MV-4-11 (cell line): ENCODE measurements around the gene CYP39A1.

ENCODE experiments used
- DNase-seq: peaks from one replicate; lab custom pipeline; 2025; lab: John Stamatoyannopoulos, UW

CYP39A1 gene

GRCh38 chr6:46652603-46653438, at the start of gene CYP39A1, which contains the start of gene SLC25A27:
CYP39A1 (minus strand) TSS chr6:46652818; CDS start chr6:46652582, 236 bp downstream.
SLC25A27 (plus strand) TSS chr6:46652975; CDS start chr6:46653193, 218 bp downstream.
- DNase-seq = peak; percentile 63

GRCh38 chr6:46699970-46700369, 47.4 kb upstream of the CYP39A1 start:
- DNase-seq = no peak

DNA sequence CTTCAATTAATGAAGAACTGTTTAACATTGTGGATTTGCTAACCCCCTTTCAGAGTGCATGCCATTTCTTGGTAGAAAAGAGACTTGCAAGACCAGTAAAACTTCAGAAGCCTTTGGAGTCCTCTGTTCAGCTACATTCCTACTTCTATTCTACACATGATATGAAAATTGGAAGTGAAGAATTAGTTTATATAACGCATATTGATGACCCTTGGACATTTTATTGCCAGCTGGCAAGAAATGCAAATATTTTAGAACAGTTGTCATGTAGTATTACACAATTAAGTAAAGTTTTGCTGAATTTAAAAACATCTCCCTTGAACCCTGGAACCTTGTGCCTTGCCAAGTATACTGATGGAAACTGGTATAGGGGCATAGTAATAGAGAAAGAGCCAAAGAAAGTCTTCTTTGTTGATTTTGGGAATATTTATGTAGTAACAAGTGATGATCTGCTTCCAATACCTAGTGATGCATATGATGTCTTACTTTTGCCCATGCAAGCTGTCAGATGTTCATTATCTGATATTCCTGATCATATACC, 38.4 kb upstream of the CYP39A1 start:
- no peak for DNase-seq

DNA sequence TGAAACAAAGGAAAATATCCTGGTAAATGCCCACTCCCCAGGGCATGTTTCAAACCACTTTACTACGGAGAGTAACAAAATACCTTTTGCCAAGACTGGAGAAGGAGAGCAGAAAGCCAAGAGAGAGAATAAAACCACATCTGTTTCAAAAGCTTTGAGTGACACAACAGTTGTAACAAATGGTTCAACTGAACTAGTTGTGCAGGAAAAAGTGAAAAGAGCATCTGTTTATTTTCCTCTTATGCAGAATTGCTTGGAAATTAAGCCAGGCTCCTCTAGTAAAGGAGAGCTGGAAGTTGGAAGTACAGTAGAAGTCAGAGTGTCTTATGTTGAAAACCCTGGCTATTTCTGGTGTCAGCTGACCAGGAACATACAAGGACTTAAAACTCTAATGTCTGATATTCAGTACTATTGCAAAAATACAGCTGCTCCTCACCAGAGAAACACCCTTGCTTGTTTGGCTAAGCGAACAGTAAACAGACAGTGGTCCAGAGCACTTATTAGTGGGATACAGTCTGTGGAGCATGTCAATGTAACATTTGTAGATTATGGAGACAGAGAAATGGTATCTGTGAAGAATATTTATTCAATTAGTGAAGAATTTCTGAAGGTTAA, 37.6 kb upstream of the CYP39A1 start:
- no peak for DNase-seq

DNA sequence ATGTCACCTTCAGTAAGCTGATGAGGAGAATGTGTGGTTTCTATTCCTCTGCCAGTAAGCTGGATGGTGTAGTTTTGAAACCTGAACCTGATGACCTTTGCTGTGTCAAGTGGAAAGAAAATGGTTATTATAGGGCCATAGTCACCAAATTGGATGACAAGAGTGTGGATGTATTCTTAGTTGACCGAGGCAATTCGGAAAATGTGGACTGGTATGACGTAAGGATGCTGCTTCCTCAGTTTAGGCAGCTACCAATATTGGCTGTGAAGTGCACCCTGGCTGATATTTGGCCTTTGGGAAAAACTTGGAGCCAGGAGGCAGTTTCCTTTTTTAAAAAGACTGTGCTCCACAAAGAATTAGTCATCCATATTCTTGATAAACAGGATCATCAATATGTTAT, 37.0 kb upstream of the CYP39A1 start:
- DNase-seq = no peak

DNA sequence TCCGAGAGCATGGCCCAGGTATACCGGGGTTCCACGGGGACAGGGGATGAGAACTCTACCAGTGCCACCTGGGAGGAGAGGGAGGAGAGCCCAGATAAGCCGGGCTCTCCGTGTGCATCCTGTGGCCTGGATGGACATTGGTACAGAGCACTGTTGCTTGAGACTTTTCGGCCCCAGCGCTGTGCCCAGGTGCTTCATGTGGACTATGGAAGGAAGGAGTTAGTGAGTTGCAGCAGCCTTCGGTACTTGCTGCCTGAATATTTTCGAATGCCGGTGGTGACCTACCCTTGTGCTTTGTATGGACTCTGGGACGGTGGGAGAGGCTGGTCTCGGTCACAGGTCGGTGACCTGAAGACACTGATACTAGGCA, 36.3 kb upstream of the CYP39A1 start:
- DNase-seq = no peak

DNA sequence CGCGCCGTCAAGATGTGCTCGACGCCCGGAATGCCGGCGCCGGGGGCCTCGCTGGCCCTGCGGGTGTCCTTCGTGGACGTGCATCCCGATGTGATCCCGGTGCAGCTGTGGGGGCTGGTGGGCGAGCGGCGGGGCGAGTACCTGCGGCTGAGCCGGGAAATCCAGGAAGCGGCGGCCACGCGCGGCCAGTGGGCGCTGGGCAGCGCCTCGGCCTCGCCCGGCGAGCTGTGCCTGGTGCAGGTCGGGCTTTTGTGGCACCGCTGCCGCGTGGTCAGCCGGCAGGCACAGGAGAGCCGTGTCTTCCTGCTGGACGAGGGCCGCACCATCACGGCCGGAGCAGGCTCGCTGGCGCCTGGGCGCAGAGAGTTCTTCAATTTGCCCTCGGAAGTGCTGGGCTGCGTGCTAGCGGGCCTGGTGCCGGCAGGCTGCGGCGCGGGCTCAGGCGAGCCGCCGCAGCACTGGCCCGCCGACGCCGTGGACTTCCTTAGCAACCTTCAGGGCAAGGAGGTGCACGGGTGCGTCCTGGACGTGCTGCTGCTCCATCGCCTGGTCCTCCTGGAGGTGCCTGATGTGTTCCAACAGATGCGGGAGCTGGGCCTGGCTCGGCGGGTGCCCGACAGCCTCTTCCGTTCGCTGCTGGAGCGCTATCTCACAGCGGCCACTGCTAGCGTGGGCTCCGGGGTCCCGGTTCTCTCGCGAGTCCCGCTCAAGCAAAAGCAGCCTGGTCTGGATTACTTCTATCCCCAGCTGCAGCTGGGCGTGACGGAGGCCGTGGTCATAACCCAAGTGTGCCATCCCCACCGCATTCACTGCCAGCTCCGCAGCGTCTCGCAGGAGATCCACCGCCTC, 35.7 kb upstream of the CYP39A1 start:
- no peak for DNase-seq

DNA sequence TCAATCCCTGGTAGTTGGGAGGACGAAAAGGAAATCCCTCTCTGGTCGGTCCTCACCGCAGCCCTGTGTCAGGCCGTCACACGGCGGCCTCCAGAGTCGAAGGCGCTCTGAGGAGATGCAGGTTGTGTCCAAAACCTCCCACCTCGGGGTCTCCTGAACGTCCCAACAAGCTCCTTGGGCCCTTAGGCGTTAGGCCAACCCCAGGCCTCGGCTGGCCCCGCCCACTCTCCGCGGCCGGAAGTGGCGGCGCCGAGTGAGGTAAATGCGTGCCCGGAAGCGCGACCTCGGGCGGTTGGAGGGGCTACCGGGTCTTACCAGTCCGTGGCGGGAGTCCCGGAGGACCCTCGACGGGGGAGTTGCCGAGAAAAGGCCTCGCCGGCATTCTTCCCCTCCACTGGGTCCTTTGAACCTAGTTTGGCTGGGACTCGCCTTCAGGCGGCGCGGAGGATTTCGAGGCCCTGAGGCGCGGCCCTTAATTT, 35.0 kb upstream of the CYP39A1 start, which contains the start of gene TDRD6:
Gene TDRD6, plus strand, starts transcription at position 267 of the 479 bp plus-strand sequence. CDS start 244 bp downstream, outside the sequence.
- no peak for DNase-seq

GRCh38 chr6:46684771-46685170, 32.2 kb upstream of the CYP39A1 start:
- DNase-seq = no peak

- DNase-seq = no peak
Measured at GRCh38 chr6:46677314-46677654, 24.7 kb upstream of the CYP39A1 start.

- DNase-seq = no peak
Measured at GRCh38 chr6:46676604-46677313, 24.1 kb upstream of the CYP39A1 start.

DNA sequence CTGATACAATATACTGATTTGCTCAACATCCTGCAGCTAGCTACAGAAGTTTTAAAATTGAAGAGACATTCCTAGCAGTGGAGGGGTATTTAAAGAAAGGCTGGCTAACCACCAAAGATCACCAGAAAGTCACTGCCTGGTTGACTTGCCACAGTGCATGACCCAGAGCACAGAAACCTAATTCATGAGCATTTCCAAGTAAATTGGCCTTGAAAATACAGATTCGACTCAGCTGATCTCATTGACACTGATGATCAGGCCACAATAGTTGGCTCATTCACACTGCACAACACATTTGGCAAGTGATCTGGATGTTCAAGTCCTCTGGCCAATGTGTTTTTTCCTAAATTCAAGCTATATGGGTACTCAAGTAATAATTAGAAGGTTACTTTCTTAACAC, 21.8 kb upstream of the CYP39A1 start:
- no peak for DNase-seq

DNA sequence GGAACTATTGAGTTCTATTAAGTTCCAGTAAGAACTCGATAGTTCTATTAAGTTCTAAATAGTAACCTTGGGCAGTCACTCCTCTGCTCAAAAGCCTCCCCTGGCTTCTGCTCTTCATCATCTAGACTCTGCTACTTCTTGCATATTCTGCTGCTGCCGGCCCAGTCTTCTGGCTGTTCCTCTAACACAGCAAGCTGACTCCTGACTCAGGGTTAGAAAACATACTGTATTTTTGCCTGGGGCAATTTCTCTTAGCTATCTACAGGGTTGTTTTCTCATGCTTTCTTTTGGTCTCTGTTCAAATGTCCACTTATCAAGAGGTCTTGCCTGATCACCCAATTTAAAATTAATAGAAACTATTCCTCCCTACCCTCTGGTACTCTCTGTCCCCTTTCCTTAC, 14.8 kb upstream of the CYP39A1 start:
- DNase-seq = no peak

DNA sequence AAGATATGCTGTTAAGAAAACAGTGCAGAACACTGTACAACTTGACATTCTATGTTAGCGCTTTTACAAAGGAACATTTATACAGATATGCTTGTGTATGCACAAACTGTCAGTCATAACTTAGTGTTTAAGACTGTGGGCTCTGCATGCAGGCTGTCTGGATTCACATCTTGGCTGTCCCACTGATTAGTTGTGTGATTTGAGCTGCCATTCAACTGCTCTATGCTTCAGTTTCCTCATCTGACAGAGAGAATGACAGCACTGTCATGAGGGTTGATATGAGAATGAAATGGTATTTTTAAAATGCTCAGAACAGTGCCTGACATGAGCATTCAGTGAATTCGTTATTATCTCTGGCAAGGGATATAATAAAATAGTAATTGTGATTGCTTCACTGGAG, 8.9 kb upstream of the CYP39A1 start:
- no peak for DNase-seq

DNA sequence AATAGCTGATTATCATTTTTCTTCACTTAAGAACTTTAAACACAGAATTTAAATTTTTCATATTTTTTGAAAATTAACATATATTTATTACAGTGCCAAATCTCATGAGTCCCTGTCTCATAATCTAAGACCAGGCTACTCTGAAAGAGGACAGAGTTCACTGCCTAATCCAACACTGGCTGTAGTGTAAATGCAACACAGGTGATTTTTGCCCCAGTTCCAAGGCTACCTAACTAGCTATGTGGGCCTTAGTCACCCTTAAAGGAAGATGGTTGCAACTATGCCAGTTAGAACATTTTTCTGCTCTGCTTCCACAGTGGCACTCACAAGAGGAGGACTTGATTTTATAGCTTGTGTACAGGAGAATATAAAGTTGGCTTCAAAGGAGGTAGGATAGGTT, 5.0 kb upstream of the CYP39A1 start:
- DNase-seq = no peak

DNA sequence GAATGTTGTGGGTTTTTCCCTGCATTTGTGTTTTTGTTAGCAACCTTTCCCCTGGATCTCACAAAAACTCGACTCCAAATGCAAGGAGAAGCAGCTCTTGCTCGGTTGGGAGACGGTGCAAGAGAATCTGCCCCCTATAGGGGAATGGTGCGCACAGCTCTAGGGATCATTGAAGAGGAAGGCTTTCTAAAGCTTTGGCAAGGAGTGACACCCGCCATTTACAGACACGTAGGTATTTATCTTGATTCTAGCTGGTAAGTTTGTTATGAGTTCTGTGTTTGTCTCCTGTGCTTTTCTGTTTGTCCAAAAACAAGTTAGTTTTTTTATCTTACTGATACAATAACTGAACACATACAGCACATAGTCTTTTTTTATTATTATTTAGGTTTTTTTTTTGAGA, 3.2 kb upstream of the CYP39A1 start:
- DNase-seq = no peak

- no peak for DNase-seq
Measured at GRCh38 chr6:46653439-46654195, 999 bp upstream of the CYP39A1 start.

DNA sequence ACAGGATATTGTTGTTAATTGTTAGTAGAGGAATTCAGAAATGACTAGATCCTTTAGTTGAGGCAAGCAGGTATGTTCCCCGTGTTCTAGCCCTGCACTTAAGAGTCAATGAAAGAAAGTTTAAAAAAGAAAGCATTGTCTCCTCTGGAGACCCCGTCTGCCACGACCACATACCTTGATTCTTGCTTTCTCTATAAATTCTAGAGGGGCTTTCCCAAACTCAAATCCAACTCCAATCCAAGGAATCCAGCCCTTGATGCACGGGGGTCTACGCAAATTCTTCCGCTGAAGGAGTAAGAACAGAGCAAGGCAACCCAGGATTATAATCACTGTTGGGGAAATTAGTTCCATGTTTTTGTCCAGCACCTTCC, 401 bp downstream of the CYP39A1 start:
- no peak for DNase-seq

- DNase-seq = no peak
Measured at GRCh38 chr6:46651816-46652215, 802 bp downstream of the CYP39A1 start.

DNA sequence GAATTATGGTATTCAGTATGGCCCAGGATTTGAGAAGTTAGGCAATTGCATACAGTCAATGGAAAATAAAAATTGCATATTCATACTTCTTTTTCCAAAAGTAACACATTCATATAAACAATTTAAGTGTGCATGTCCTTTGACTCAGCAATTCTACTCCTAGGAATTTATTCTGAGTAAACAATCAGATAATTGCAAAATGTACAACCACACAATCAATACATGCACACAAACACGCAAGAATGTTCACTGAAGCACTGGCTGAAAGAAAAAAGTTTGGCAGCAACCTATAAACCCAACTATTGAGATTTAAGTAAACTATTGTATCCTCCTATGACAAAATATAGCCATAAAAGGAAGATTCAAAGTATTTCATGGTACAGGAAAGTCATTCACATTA, 1.6 kb downstream of the CYP39A1 start:
- DNase-seq = no peak
